Cerebellar cortex (tissue), 1 donor: ENCODE data around the gene TMEM117.
A peak's percentile ranks its signal among the peaks of the same experiment; 100 is the strongest.

ENCODE experiments used
- DNase-seq: peaks from one replicate; pipeline ENCODE4 v3.0.0-alpha.2; 2015; ENCODE audit warnings: low spot score

The TMEM117 gene

DNA sequence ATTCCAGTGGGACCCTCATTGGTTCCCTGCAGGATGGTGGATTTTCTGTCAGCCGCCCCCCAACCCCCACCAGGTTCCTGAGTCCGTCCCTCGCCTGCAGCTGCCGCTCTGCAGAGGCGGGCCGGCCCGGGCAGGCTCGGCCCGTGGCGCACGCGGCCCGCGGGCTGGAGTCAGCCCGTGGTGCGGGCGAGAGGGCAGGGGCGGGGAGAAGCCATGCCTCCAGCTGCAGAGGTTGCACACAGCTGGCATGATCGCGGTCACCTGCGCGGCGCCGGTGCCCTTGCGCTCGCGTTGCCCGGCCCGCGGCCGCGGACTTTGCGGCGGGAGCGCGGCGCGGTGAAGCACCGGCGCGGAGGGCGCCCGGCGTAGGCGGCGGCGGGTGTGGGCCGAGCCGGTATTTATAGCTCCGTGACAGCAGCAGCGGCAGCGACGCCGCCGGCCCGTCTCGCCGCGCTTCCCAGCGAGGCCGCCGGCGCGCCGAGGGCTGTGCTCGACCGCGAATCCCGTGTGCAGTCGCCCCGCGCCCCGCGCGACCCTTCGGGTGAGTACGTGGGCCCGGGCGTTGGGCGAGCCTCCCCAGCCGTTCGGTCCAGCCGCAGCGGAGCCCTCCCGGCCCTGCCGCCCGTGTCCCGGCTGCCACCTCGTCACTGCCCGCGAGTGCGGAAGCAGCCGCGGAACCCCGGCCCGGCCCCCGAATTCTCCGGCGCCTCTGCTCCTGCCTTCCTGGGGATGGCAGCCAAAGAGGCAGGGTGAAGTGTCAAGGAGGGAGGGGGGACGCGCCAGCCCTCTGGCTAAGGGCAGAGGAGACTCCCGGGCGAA, at the start of gene TMEM117:
TMEM117 (plus strand) TSS at position 426 of the 819 bp plus-strand sequence.
- DNase-seq = peak; percentile 44

DNA sequence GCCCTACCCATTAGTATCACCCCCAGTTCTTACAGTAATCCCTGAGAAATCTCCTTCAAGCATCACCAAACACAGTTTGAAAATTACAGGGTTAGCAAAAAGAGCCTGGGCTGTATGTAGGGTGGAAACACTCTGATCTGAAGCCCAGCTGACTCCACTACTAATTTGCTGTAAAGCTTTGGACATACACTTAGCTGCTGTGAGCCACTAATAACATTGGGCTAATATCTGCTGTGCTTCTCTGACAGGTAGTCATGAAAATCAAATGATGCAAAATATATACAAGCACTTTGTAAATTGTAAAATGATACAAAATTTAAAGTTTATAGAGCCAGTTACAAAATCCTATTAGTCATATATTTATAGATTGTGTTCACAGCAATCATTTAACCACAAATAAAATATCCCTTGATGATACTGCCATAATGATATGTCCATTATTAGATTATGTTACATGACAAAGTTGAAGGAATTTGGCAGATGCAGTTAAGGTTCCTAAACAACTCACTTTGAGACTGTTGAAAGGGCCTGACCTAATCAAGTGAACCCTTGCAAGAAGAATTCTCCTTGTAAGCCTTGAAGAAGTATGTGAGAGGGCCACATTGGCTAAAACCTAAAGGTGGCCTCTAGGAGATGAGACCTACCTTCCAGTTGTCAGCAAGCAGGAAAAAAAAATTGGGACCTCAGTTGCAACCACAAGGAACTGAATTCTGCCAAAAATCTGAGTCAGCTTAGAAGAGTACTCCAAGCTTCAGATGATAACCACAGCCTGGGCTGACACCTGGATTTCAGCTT, 48.8 kb upstream of the TMEM117 start:
- DNase-seq = no peak

DNA sequence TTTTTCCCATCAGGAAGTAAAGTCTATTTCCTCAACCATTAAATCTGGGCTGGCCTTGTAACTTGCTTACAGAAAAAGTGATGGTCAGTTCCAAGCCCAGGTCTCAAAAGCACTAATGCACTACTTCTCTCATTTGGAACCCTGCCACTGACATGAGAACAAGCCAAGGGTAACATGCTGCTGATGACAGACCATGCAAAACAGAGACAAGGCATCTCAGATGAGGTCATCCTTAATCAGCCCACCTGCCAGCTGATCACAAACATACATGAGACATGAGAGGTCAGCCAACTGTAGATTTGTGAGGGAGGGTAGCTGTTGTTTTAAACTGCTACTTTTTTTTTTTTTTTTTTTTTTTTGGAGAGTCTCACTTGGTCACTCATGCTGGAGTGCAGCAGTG, 45.9 kb upstream of the TMEM117 start:
- DNase-seq = no peak

DNA sequence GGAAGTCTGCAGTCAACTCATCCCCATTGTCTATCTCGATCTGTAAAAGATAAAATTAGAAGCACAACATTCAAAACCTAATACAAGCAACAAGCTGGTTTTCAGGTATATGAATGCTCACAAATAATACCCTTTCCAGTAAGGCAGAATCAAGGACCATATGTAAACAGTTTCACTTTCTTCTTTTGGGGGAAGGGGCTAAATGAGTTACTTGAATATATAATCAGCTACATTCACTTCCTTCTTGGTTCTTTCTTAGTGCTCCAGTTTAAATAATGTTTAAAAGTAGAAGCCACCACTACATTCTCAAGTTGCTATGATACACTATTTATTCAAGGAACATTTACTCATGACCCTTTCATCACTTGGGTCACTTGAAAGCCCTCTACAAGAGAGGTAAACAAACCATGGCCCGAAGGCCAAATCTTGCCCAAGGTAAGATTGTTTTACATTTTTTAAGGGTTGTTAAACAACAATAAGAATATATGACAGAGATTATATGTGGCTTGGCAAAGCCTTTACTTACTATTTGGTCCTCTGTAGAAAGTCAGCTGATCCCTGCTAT, 40.1 kb upstream of the TMEM117 start:
- no peak for DNase-seq

DNA sequence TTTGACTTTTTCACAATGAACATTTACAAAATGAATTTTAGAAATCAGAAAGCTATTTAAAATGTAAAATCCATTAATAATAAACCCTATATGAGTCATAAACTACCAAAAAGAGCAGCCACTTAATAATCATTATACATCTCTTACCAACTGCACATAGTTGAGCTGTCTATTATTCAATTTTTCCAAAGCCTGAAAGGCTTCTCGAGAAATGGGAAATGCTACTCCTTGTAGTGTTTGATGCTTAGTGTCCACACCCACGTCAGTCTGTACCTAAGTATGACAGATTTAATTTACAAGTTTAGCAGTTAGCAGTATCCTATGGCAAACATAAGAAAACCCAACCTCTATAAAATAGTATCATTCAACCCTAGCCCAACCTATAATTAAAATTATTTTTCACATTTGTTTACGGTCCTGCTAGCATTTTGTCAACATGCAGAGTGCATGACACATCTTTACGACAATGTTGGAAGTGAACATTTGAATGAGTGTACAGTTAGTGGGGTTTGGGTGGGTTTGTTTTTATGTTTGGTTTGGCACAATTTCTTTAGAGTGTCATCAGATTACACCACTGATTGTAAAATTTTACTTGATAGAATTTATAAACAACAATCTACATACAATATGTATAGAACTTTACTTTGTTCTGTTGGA, 38.2 kb upstream of the TMEM117 start:
- DNase-seq = no peak

DNA sequence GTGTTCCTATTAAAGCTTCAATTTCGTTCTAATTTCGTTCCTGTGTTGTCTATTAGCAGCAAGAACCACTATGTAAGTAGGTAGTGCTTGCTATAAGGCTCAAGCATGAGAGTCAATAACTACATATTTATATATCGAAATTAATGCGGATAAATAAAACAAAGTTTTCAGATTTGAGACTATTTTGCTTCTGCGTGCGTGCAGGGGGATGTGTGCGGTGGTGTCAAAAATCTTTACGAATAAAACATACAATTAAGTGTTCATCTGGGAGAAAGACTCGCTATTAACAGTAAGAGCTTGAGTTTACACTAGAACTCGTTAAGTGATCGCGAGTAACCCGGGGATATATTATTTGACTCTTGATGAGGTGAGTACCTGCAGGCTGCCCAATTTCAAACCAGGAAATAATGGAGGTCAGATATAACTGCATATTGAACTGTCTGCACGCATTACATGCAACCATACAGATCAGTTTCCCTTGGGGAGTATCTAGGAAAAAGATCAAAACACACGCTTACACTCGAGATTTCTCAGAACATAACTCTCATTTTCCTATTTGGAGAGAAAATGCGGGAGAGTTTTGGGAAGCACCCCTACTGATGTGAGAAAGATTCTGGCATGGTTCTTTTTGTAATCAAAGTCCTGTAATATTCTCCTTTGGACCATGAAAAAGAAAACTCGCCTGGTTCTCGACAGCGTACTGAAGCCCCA, 30.6 kb upstream of the TMEM117 start:
- no peak for DNase-seq

DNA sequence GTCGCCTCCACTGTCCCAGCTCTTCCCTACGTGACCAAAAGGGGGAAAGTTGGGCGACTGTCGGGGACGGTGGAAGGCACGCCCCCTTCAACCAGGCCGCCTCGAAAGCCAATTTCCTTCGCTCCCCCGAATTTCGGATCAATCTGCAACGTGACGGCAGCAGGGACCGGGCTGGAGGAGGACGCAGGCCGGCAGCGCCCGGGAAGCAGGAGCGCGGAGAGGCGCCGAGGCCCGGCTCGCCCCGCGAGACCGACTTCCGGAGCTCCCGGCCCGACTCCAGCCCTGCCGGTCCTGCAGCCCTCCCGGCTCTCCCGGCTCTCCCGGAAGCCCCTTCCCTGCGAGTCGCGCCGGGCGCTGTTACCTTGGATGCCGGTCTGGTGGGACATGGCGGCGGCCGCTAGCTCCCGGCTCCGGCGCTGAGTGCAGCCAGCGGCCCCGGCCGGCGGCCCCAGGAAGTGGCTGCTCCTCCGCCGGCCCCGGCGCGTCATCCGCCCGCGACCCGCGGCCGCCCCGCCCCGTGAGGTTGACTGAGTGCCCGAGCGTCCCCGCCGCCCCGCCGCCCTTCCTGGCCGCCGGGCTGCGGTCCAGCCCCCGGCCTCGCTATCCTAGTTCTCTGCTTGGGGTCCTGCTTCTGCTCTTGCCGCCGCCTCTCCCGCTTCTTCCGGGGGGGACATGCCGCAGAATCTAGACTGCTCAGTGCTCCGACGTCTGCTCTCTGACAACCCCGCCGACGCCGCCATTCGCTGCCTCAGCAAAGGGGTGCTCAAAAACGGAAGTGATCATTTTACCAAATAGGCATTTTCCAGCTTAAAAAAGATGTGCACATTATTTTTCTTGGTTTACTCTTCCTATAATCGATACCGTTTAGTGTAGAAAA, 29.8 kb upstream of the TMEM117 start, which contains the start of gene TWF1:
TWF1 (minus strand) TSS at position 458 of the 877 bp plus-strand sequence; CDS start at position 386, 72 bp downstream.
- DNase-seq = peak; percentile 72

DNA sequence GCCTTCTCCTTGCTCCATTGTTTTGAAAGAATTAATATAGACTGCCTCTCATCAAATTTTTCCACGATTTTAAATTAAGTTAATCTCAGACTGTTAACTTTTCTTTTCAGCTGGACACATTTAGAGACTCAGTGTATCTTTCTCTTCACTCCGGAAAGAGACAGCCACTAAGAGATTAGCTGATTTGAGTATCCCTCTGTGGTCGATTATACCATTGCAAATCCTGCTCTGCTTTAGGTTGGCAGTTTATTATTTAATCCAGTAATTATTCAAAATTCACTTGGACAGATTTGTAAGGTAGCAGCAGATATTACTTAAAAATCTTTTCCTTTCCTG, 29.2 kb upstream of the TMEM117 start:
- no peak for DNase-seq

DNA sequence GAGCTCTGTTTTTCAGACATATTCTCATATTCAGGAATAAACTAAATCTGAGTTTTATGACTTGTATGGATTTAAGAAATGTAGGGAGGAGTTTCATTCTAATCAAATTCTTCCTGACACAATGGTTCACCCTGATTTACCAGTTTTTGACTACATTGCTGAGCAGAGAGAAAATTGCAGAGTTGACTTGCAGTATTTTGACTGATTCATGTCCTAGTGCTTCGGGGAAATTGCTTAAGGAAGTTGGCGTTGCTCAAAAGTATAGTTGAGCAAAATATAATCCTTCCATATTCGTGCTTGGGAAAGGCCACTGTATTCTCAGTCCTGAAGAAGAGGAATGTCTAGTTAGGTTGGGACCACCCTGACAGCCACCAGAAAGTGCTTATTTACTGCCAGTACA, 28.5 kb upstream of the TMEM117 start:
- no peak for DNase-seq

DNA sequence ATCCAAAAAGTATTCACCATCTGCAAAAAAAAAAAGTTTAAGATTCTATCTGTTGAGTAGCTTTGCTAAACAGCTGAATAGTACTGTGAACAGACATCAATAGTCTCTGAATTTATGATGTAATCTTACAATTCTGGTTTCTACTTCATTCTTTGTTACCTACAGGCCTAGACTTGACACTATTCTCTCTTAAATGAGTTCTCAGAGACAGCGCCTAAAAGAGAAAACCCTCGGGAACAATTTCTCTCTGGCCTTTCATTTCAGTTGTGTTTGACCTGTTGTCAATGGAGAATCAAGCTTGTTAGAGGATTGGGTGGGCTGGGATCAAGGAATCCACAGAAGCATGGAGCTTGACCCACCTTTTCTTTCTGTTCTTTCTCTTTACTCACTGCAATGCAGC, 23.8 kb upstream of the TMEM117 start:
- DNase-seq = no peak

DNA sequence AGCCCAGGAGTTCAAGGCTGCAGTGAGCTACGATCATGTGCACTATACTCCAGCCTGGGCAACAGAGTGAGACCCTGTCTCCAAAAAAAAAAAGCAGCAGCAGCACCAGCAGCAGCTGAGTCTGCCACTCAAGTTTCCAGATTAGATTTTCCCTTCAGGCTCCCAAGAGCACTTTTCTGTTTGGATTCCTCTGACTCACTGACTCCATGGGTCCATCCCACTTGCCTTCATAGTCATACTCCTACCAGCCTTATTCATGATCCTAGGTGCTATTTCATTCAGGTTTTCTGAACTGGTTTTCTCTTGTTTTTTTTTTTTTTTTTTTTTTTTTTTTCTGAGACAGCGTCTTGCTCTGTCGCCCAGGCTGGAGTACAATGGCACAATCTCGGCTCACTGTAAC, 23.0 kb upstream of the TMEM117 start:
- no peak for DNase-seq

DNA sequence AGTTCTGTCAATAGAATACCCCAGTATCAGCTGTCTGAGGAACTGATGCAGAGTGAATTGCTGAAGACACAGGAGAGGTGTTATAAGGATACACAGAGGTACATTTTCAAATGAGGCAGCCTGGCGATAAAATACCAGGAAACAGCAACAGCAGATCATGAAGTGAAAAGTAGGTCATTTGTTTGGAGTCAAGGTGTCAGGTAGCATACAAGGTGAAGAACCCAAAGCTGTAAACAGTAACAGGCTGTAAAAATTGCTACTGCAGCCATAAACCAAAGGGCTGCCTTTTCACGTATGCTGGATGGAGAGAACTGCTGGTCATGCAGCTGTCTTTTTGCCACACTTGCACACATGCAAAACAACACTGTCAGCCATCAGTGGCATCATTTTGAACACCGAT, 20.5 kb upstream of the TMEM117 start:
- DNase-seq = no peak

DNA sequence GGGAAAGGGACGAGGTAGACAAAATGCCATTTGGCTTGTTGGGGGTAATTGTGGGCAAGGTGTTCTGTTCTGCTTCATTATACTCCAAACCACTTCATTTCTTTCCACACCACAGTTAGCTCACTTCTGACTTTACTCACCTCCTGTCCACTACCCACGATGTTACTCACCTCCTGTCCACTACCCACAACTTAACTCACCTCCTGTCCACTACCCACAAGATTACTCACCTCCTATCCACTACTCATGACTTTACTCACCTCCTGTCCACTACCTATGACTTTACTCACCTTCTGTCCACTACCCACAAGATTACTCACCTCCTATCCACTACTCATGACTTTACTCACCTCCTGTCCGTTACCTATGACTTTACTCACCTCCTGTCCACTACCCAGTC, 19.7 kb upstream of the TMEM117 start:
- no peak for DNase-seq

DNA sequence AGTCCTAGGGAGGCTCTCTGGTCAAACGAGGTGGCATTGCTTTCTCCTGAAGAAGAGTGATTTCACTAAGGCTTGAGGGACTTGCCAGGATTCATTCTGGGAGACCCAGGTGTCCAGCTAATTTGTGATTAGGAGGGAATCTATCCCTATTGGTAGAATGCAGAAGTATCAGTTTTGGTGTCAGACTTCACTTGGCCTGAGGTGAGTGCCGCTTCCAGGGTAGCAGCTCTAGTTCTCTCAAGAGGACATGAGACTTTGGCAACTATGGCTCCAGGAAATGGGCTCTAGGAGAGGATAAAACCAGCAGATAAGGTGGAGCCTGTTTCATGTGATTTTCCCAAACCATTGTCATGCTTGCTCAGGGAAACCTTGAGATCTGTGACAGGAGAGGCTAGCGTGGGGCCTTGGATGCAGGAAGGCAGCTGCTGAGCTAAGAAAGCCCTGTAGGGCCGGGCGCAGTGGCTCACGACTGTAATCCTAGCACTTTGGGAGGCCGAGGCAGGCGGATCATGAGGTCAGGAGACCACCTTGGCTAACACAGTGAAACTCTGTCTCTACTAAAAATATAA, 11.6 kb upstream of the TMEM117 start:
- no peak for DNase-seq

DNA sequence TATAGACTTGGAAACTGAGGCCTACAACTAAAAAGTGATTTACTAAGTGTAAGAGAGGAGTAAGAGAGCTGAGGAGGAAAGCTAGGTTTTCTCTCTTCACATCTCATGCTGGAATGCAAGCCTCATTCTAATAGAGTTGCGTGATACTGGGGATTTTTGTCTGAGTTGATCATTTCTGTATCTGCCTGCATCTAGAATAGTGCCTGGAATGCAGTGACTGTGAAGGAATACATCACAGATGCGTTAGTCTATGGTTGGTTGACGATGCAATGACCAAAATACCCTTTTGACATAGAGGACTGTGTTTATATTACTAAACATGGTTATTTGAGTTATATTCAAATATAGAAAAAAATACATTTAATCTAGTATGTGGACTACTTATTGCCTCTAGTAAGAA, 9.2 kb upstream of the TMEM117 start:
- DNase-seq = no peak

DNA sequence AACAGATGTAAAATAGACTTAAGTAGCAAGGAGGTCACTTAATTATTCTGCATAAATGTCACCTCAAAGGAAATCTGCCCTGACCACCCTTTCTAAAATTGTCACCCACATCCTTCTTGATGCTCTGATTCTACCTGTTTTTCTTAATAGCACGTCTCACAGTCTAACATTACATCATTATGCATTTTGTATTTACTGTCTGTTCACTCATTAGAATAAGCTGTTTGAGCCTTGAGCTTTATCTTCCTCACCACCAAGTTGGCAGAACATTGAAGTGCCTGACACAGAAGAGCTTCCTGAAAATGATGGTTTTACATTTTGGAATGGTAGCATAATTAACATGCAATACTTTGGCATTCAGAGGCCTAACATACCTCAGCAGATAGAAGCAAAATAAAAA, 8.8 kb upstream of the TMEM117 start:
- no peak for DNase-seq

DNA sequence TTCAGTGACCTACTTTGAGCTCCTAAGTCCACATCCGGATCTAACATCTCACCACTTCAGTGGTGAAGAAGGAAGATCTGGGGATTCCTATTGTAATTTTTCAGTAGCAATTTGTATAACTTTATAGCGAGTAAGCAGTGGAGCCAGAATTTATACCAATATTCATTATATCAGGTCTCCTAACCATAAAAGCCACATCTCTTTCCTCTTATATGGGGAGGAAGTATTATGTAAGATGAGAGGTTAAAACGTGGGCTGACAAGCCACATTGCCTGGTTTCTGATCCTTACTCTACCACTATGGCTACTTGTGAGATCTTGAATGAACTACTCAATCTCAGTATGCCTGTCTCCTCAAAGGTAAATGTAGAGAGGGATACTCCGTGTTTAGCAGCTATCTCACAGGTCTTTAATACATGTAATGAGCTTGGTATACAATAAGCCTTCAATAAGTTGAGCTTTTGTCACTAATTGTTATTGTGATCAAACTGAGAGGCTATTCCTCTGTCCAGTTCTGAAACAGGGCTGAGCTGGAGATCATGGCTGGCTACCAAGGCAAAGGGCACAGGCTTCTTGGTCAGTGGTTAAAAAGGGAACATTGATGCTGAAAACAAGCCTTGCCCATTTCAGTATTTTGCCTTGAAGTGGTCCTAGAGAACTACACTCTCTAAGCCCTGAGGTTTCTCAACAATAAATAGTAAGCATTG, 3.3 kb upstream of the TMEM117 start:
- DNase-seq = no peak

DNA sequence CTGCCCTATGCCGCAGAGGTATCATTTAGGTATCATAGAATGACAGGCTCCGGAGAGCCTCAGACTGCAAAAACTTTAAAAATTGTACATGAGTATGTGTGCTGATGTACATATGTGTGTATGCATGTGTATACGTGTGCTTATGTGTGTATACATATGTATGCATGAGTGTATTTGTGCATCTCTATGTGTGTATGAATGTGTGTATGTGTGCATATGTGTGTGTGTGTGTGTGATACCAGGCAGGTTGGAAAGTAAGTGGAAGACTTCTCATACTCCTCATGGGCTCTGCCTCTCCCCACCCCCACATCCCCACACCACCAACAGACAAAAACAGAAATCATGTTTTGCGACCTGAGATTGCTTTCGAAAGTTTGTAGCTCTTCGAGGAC, 621 bp upstream of the TMEM117 start:
- peak; percentile 13 for DNase-seq

DNA sequence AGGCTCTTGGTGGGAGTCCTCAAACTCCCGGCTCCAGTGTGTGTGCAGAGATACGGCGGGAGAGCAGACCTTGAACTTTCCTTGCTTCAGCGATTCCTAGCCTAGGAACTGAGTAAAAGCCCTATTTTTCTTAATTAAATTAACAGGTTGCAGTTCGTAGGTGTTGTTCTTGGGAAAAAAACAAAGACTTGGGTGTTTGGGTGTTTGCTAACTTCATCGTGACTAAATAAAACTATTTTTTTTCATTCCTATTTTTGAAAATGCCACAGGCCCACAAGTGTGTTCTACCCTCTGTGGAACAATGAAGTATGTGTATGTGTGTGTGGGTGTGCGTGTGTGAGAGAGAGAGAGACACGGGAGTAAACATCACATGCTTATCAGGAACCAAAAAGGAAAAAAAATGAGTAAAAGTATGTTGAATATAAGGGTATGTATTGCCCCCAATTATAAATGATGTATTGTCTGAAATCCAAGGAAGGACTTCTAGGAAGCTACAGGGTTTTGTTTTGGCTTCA, 651 bp downstream of the TMEM117 start:
- no peak for DNase-seq

DNA sequence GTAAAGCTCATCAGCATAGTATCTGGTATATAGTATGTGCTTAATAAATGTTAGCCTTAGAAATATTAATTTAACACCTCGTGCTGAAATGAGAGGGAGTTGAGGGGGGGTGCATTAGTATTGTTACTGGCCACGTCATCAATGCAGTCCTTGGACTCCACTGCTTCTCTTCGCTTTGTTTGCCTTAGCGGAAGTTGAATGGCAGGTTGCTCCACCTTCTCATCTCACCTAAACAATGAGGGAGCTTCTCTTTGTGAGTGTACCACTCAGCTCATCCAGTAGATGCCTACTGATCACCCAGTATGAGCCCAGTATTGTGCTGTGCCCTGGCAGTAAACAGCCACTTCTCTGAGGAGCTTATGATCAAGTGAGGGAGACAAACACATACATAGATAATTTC, 4.5 kb downstream of the TMEM117 start:
- no peak for DNase-seq
